Mesothelial cell of epicardium (in vitro differentiated cells): ENCODE results near the gene YLPM1. TPM values are rescaled to one million over a fixed set of nuclear protein-coding genes. Genes with fewer than 3 reads are reported as not detected.

Experiments
- DNase-seq, 2 experiments: peaks; one replicate each; pipeline ENCODE4 v3.0.0; 2021; ENCODE audit warnings: low spot score in 2 of 2; ENCODE audit not compliant: unreplicated experiment in 2 of 2
- H3K27ac Mint-ChIP-seq: 2 replicates; pipeline ENCODE4 v1.8.0; 2021; ENCODE audit warnings: mixed read lengths
- H3K27me3 Mint-ChIP-seq: 2 replicates; pipeline ENCODE4 v1.8.0; 2021; ENCODE audit warnings: low read depth, mixed read lengths
- H3K36me3 Mint-ChIP-seq: 2 replicates; pipeline ENCODE4 v1.8.0; 2021; ENCODE audit warnings: mixed read lengths
- H3K4me1 Mint-ChIP-seq: 2 replicates; pipeline ENCODE4 v1.8.0; 2021; ENCODE audit warnings: mixed read lengths
- H3K4me3 Mint-ChIP-seq: 2 replicates; pipeline ENCODE4 v1.8.0; 2021; ENCODE audit warnings: mild to moderate bottlenecking, moderate library complexity, mixed read lengths
- H3K9me3 Mint-ChIP-seq: 2 replicates; pipeline ENCODE4 v1.8.0; 2021; ENCODE audit warnings: mixed read lengths
- CTCF ChIP-seq: fragments of 200-600 bp; sonication (generic); IDR thresholded peaks from one replicate; pipeline ENCODE4 v1.5.0; 2021; ENCODE audit warnings: antibody characterized with exemption; ENCODE audit not compliant: unreplicated experiment
- total RNA-seq: library from RNA; stranded (reverse); gene quantifications from 3 replicates; pipeline ENCODE4 v1.2.1, GENCODE V29; 2021

The YLPM1 gene
- total RNA-seq, 1 donor from 2014 or later: 135 TPM

GRCh38 chr14:74824997-74825396 is 61.9 kb downstream of the YLPM1 start:
- Mint-ChIP-seq H3K27ac (no peak overlapping the region), H3K4me3 (no peak overlapping the region), H3K36me3 (peaks cover 19% of the 10 kb centered on the region), H3K9me3 (no peaks in the 10 kb centered on the region), H3K4me1 (peaks cover 2% of the 10 kb centered on the region), H3K27me3 (no peaks in the 10 kb centered on the region)
- TF ChIP-seq CTCF: no peak
- DNase-seq: no peak

GRCh38 chr14:74826574-74826973 is 63.5 kb downstream of the YLPM1 start:
- Mint-ChIP-seq H3K27ac (no peak overlapping the region), H3K4me3 (no peak overlapping the region), H3K36me3 (peaks cover 21% of the 10 kb centered on the region), H3K9me3 (no peaks in the 10 kb centered on the region), H3K4me1 (peaks cover 2% of the 10 kb centered on the region), H3K27me3 (no peaks in the 10 kb centered on the region)
- no peak for TF ChIP-seq CTCF
- DNase-seq: no peak

- Mint-ChIP-seq H3K27ac (no peak overlapping the region), H3K27me3 (no peaks in the 10 kb centered on the region), H3K36me3 (peaks cover 21% of the 10 kb centered on the region), H3K4me1 (peaks cover 2% of the 10 kb centered on the region), H3K4me3 (no peak overlapping the region), H3K9me3 (no peaks in the 10 kb centered on the region)
- no peak for TF ChIP-seq CTCF
- no peak for DNase-seq
Measured at GRCh38 chr14:74829251-74829650, 66.1 kb downstream of the YLPM1 start.

GRCh38 chr14:74832849-74833248 is 69.7 kb downstream of the YLPM1 start:
- Mint-ChIP-seq H3K4me1 (peaks cover 9% of the 10 kb centered on the region), H3K36me3 (peaks cover 24% of the 10 kb centered on the region), H3K27me3 (no peaks in the 10 kb centered on the region), H3K27ac (no peak overlapping the region), H3K9me3 (no peaks in the 10 kb centered on the region), H3K4me3 (no peak overlapping the region)
- no peak for DNase-seq
- no peak for TF ChIP-seq CTCF

- no peak for DNase-seq
- no peak for TF ChIP-seq CTCF
- Mint-ChIP-seq H3K27me3 (no peaks in the 10 kb centered on the region), H3K4me1 (peaks cover 9% of the 10 kb centered on the region), H3K27ac (peak overlapping the region; percentile 6), H3K36me3 (peaks cover 13% of the 10 kb centered on the region), H3K4me3 (no peak overlapping the region), H3K9me3 (no peaks in the 10 kb centered on the region)
Measured at GRCh38 chr14:74834692-74835392, 71.7 kb downstream of the YLPM1 start.
